ENCODE results near the gene ASTL.

The ASTL gene

GRCh38 chr2:96085541-96086355 is 52.6 kb downstream of the ASTL start:
- no peak for TF ChIP-seq YY1 (IDR thresholded peaks at IDR 0.05; ENCODE audit: low read depth)
- TF ChIP-seq USF1 (IDR thresholded peaks at IDR 0.05): no peak
- TF ChIP-seq EGR1 (IDR thresholded peaks at IDR 0.05): no peak
- no peak for TF ChIP-seq EP300 (IDR thresholded peaks at IDR 0.05; ENCODE audit: borderline replicate concordance)
- TF ChIP-seq MAX (IDR thresholded peaks at IDR 0.05): no peak
- TF ChIP-seq FOXM1 (IDR thresholded peaks at IDR 0.05; ENCODE audit: borderline replicate concordance, low read depth): no peak
- no peak for TF ChIP-seq TEAD4 (IDR thresholded peaks at IDR 0.05)

- no peak for TF ChIP-seq TAF1 (IDR thresholded peaks at IDR 0.05; ENCODE audit: low read depth)
- no peak for TF ChIP-seq TEAD4 (IDR thresholded peaks at IDR 0.05)
- no peak for TF ChIP-seq RAD21 (IDR thresholded peaks at IDR 0.05; ENCODE audit: low read depth)
- TF ChIP-seq EGR1 (IDR thresholded peaks at IDR 0.05): no peak
Measured at GRCh38 chr2:96083989-96084857, 54.1 kb downstream of the ASTL start.

GRCh38 chr2:96083064-96083939 is 55.0 kb downstream of the ASTL start:
- TF ChIP-seq MAX (IDR thresholded peaks at IDR 0.05): no peak
- no peak for TF ChIP-seq TEAD4 (IDR thresholded peaks at IDR 0.05)
- no peak for TF ChIP-seq FOXM1 (IDR thresholded peaks at IDR 0.05; ENCODE audit: borderline replicate concordance, low read depth)
- TF ChIP-seq EGR1 (IDR thresholded peaks at IDR 0.05): no peak
- TF ChIP-seq YY1 (IDR thresholded peaks at IDR 0.05; ENCODE audit: low read depth): no peak
- TF ChIP-seq NFIC (IDR thresholded peaks at IDR 0.05): no peak
- no peak for TF ChIP-seq RAD21 (IDR thresholded peaks at IDR 0.05; ENCODE audit: low read depth)

GRCh38 chr2:96082211-96083063 is 55.9 kb downstream of the ASTL start:
- TF ChIP-seq EGR1 (IDR thresholded peaks at IDR 0.05) (no peak), NFIC (IDR thresholded peaks at IDR 0.05) (no peak), ZBTB7A (IDR thresholded peaks at IDR 0.05; ENCODE audit: low read depth) (no peak), FOXM1 (IDR thresholded peaks at IDR 0.05; ENCODE audit: borderline replicate concordance, low read depth) (no peak), CEBPB (IDR thresholded peaks at IDR 0.05) (no peak), RAD21 (IDR thresholded peaks at IDR 0.05; ENCODE audit: low read depth) (no peak), USF1 (IDR thresholded peaks at IDR 0.05) (no peak), TAF1 (IDR thresholded peaks at IDR 0.05; ENCODE audit: low read depth) (no peak), TEAD4 (IDR thresholded peaks at IDR 0.05) (no peak), MAX (IDR thresholded peaks at IDR 0.05) (no peak), TCF12 (IDR thresholded peaks at IDR 0.05; ENCODE audit: low read depth) (no peak), CREB1 (IDR thresholded peaks at IDR 0.05; ENCODE audit: low read depth) (no peak), EP300 (IDR thresholded peaks at IDR 0.05; ENCODE audit: borderline replicate concordance) (no peak), YY1 (IDR thresholded peaks at IDR 0.05; ENCODE audit: low read depth) (no peak)

- TF ChIP-seq TCF12 (IDR thresholded peaks at IDR 0.05; ENCODE audit: low read depth) (no peak), EP300 (IDR thresholded peaks at IDR 0.05; ENCODE audit: borderline replicate concordance) (no peak), USF1 (IDR thresholded peaks at IDR 0.05) (no peak)
Measured at GRCh38 chr2:96081042-96081441, 57.3 kb downstream of the ASTL start.

GRCh38 chr2:96075199-96075771 is 63.0 kb downstream of the ASTL start:
- no peak for TF ChIP-seq RAD21 (IDR thresholded peaks at IDR 0.05; ENCODE audit: low read depth)
- no peak for TF ChIP-seq FOXM1 (IDR thresholded peaks at IDR 0.05; ENCODE audit: borderline replicate concordance, low read depth)
- no peak for TF ChIP-seq EP300 (IDR thresholded peaks at IDR 0.05; ENCODE audit: borderline replicate concordance)
- no peak for TF ChIP-seq USF1 (IDR thresholded peaks at IDR 0.05)
- no peak for TF ChIP-seq MAX (IDR thresholded peaks at IDR 0.05)
- TF ChIP-seq YY1 (IDR thresholded peaks at IDR 0.05; ENCODE audit: low read depth): no peak
- TF ChIP-seq TCF12 (IDR thresholded peaks at IDR 0.05; ENCODE audit: low read depth): no peak
- no peak for TF ChIP-seq TAF1 (IDR thresholded peaks at IDR 0.05; ENCODE audit: low read depth)
- TF ChIP-seq REST (IDR thresholded peaks at IDR 0.05; ENCODE audit: low read depth): no peak
- TF ChIP-seq EGR1 (IDR thresholded peaks at IDR 0.05): no peak
- no peak for TF ChIP-seq TEAD4 (IDR thresholded peaks at IDR 0.05)
- no peak for TF ChIP-seq CEBPB (IDR thresholded peaks at IDR 0.05)
- no peak for TF ChIP-seq NFIC (IDR thresholded peaks at IDR 0.05)
- TF ChIP-seq ZBTB7A (IDR thresholded peaks at IDR 0.05; ENCODE audit: low read depth): no peak
- TF ChIP-seq CREB1 (IDR thresholded peaks at IDR 0.05; ENCODE audit: low read depth): no peak
